Fibroblast of the conjunctiva (primary cell): ENCODE measurements around the gene PSMD1.
"Not testable (repeated sequence)": the region's sequence is repeated elsewhere in the genome, so short reads cannot be mapped to it uniquely, and the experiment has no call there.

Experiments
- DNase-seq: peaks from one replicate; pipeline ENCODE4 v3.0.0-alpha.2; 2010; ENCODE audit warnings: low read depth

The PSMD1 gene

GRCh38 chr2:231056453-231057416 lies at the start of gene PSMD1:
PSMD1 (plus strand) TSS chr2:231056867; CDS start chr2:231057026, 159 bp downstream.
- DNase-seq = peak; percentile 89

- DNase-seq = no peak
Measured at GRCh38 chr2:231007286-231008098, 49.2 kb upstream of the PSMD1 start.

- DNase-seq = no peak
Measured at GRCh38 chr2:231008131-231008530, 48.5 kb upstream of the PSMD1 start.

- DNase-seq = no peak
Measured at GRCh38 chr2:231009236-231009919, 47.3 kb upstream of the PSMD1 start.

GRCh38 chr2:231010201-231010730 lies 46.4 kb upstream of the PSMD1 start:
- DNase-seq = no peak

GRCh38 chr2:231011526-231011925 lies 45.1 kb upstream of the PSMD1 start:
- no peak for DNase-seq

GRCh38 chr2:231012463-231012862 lies 44.2 kb upstream of the PSMD1 start:
- DNase-seq = no peak

- no peak for DNase-seq
Measured at GRCh38 chr2:231013820-231014219, 42.8 kb upstream of the PSMD1 start.

- DNase-seq = no peak
Measured at GRCh38 chr2:231015478-231015877, 41.2 kb upstream of the PSMD1 start.

GRCh38 chr2:231015926-231016325 lies 40.7 kb upstream of the PSMD1 start:
- DNase-seq = no peak

GRCh38 chr2:231016566-231017230 lies 40.0 kb upstream of the PSMD1 start:
- DNase-seq = no peak

GRCh38 chr2:231017231-231017598 lies 39.5 kb upstream of the PSMD1 start:
- DNase-seq = no peak

GRCh38 chr2:231018184-231018583 lies 38.5 kb upstream of the PSMD1 start:
- DNase-seq = no peak

- not testable (repeated sequence) for DNase-seq
Measured at GRCh38 chr2:231025059-231025458, 31.6 kb upstream of the PSMD1 start.

- DNase-seq = no peak
Measured at GRCh38 chr2:231028889-231029288, 27.8 kb upstream of the PSMD1 start.

- no peak for DNase-seq
Measured at GRCh38 chr2:231029563-231029962, 27.1 kb upstream of the PSMD1 start.

- DNase-seq = no peak
Measured at GRCh38 chr2:231030725-231031124, 25.9 kb upstream of the PSMD1 start.

- DNase-seq = no peak
Measured at GRCh38 chr2:231032575-231033140, 24.0 kb upstream of the PSMD1 start.

GRCh38 chr2:231033147-231034132 lies 23.2 kb upstream of the PSMD1 start:
- DNase-seq = no peak
